GM04504 (cell line): ENCODE results near the gene UNC5A.

Source experiments
- DNase-seq: peaks from one replicate; pipeline ENCODE4 v3.0.0-alpha.2; 2012; ENCODE audit warnings: low read depth

The UNC5A gene

GRCh38 chr5:176880366-176881020 is 70.1 kb downstream of the UNC5A start:
- no peak for DNase-seq

GRCh38 chr5:176881021-176881749 is 70.8 kb downstream of the UNC5A start:
- DNase-seq, result no peak

GRCh38 chr5:176881816-176882566 is 71.6 kb downstream of the UNC5A start:
- DNase-seq, result no peak

GRCh38 chr5:176882567-176882903 is 72.2 kb downstream of the UNC5A start:
- no peak for DNase-seq

- DNase-seq, result no peak
Observed at GRCh38 chr5:176883700-176884570, 73.6 kb downstream of the UNC5A start.

DNA sequence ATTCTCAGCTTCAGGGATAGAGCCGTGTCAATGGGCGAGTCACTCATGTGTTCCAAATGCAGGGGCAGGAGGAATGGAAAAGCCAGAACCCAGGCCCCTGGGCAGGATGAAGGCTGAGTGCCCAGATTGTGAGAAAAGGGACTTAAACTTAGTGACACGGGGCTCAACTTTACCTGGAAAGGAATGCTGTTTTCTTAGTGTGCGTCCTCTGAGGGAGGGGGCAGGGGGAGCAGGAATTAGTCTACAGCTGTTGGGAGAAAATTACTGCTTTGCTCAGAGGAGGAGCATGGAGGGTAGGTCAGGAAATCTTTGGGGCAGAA is 74.2 kb downstream of the UNC5A start:
- no peak for DNase-seq

GRCh38 chr5:176886336-176887251 is 76.2 kb downstream of the UNC5A start:
- DNase-seq, result no peak

DNA sequence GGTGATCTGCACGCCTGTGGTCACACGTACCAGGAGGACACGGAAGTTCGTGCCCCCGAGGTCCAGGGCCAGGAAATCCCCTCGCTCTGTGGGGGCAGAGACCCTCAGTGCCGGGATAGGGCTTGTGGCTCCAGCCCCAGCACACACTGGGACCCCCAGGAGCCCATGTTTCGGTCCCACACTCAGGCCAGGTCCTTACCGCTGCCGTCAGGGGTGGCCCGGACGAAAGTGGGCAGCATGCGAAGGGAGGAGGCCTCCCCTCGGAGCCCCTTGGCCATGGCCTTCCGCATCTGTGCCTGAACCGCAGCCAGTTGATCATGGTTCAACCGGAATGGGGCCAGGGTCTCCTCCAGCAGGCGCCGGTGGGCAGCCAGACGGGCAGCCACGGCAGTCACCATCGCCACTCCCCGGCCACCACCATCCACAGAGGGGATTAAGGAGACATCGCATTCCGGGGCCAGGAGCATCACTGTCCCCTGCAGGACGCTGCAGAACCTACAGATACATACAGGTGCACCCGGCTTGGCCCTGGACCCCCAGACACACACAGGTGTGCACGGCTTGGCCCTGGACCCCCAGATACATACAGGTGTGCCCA is 77.0 kb downstream of the UNC5A start:
- DNase-seq, result no peak

DNA sequence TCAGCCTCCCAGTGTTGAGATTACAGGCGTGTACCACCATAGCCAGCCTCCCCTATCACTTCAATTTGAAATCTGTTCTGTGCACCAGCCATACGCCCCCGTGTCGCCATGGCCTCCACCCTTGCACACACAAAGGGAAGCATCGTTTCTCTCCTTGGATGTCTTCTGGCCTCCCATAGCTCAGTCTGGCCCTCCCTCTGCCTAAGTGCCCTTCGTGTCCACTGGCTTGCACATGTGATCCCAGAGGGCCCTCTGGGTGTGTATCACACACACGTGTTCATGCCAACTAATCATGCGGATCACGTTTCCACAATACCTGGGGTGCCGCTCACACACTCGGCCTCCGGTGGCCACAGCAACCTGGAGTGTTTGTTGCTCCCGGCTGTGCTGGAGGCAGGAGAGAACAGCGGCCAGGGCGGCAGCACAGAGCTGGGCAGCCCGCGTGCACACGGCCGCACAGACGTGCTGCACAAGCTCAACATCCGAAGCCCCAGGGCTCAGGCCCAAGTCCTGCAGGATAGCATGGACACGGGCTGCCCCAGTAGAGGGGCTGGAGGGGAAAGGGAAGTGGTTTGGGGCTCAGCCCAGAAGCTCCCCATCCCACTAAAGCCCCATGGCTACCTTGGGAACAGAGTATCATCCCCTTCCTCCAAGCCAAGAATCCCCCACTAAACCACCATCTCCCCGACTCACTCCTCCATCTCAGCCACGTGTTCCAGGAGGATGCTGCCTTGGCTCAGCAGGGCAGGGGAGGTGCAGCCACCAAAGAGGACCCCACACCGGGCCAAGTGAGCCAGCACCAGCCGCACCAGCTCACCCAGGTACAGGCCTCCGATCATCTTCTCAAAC is 77.9 kb downstream of the UNC5A start:
- DNase-seq, result no peak

- DNase-seq, result no peak
Observed at GRCh38 chr5:176888865-176889165, 78.5 kb downstream of the UNC5A start.

DNA sequence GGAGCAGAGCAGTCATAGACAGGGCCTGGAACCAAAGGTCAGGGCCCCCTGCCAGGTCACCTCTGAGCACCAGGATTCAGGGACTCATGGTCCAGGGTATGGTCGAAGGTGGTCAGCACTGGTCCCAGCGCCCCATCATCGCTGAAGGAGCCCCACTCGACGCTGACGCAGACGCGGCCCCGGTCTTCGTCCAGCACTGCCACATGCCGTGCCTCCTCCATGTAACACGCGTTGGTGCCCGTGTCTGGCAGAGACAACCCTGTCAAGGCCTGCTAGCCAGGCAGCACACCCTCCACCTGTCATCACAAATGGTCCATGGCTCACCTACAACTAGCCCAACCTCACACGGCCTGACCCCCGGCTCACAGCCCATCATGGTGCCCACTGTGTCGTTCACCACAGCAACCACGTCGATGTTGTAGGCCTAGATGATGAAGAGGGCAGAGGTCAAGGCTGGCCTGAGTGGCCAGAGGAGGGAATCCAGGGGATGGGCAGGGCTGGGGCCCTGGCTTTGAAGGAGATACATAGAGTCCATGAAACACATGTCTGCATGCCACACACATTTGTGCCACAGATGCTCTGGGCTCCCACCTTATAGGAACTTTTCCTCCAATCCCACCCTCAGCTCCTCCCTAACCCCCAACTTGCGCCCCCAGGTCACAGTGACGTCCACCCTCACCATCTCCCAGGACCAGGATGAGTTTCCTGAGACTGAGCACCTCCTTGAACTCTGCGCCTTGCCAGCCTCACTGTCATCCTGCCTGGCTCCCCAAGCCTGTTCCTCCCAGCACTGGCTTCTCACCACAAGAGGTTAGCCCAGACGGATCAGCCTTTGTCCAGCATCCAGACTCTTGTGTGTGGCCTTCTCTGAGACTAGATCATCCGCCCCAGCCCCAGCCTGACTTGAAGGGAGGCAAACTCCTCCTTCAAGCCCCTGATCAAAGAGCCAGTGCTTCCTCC is 79.2 kb downstream of the UNC5A start:
- no peak for DNase-seq

DNA sequence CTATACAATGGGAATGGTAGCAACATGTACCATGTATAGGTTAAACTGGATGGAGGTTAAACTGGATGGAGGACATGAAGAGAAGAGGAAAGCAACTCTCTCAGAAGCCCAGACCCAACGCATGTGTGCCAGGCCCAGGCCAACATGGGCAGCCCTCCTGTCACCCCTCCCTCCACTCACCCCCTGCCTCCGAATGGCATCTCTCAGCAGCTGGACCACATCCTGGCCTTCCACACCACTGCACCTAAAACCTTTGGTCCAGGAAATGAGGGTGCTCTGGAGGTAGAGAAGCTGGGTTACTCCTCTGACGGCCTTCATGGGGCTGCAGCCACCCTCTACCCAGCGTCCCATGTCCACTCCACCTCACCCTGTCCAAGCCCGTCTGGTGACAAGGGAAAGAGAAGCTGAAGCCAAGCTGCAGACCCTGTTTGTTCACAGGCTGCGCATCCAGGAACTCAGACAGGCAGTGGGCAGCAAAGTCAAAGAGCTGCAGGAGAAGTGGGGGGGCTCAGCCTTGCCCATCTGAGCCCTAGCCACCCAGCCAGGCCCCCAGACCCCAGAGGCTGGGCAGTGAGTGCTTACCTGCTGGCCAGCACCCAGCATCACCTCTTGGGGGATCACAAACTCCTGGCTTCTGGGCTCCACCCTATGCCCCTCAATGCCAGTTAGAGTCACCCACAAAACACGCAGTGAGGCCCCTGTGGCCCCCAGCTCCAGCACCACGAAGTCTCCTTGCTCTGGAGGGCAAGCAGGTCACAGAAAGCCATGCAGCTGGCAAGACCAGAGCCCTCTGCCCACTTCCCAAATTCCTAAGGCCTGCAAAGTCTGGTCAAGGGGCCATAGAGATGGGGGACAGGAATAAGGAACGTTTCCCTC is 80.3 kb downstream of the UNC5A start:
- DNase-seq, result no peak

DNA sequence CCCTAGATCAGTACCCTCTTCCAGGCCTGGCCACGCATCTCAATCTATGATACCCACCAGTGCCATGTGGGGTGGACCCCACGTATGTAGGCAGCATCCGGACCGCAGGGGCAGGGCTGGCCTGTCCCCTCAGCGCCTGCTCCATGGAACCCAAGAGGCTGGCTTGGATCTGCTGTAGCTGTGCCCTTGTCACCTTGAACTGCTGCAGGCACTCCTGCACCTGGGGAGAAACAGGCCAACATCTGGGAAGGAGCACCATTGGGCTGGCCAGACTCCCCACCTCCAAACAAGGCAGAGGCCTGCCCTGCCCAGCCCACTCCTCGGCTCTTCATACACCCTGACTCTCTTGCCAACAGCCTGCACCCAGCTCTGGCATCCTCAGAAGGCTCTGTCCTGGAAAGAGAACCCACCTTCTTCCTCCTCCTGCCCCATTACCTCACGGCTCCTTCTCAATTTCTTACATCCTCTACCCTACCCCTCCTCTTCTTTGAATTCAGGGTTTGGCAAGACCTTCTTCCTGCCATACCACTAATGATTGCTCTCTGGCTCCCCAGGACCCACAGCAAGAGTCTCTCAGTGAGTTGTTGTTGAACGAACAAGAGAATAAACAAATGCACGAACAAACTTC is 81.1 kb downstream of the UNC5A start:
- no peak for DNase-seq

DNA sequence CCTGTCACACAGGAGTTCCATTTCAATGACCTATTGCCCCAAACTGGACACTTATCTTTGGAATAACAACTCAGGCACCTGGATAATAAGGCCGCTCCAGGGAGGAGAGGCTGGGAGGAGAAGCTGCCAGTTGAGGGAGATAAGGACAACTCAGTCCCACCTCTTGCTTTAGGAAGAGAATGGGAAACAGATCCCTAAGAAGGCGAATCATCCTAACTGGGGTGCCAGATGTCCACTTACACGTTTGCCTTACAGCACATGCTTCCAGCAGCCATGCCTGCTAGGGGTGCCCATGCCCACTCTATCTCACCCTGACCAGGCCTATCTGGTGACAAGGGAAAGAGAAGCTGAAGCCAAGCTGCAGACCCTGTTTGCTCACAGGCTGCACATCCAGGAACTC is 82.3 kb downstream of the UNC5A start:
- no peak for DNase-seq

GRCh38 chr5:176894298-176894697 is 83.9 kb downstream of the UNC5A start:
- DNase-seq, result no peak

- no peak for DNase-seq
Observed at GRCh38 chr5:176895831-176896230, 85.5 kb downstream of the UNC5A start.

DNA sequence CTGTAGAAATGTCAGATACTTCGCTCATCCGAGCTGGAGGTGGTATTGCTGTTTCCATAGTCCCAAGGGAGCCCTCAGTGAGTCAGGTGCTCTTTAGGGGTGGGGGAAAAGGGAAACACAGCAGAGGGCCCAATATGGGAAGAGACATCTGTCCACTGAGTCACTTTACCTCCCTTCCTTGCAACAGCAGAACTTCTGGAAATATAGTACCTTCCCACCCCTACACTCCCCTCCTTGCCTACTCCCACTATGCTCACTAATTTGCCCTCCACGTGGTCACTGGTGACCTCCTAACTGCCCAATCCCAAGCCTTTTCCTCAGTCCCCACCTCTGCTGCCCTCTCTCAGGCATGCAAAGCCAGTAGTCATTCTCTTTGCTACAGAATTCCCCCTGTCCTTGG is 86.9 kb downstream of the UNC5A start:
- DNase-seq, result no peak
